Suprapubic skin (tissue), 4 donors: ENCODE data around the gene FAM228A. TPM values are rescaled to one million over a fixed set of nuclear protein-coding genes. Genes with fewer than 3 reads are reported as not detected.

Experiments used
- DNase-seq, 2 donors: peaks; one replicate each; pipeline ENCODE4 v3.0.0-alpha.2; 2019; ENCODE audit warnings: low spot score in 2 of 2
- H3K27ac ChIP-seq: fragments of 200-600 bp; sonication (generic); one replicate; pipeline ENCODE4 v1.5.1; 2019
- H3K27me3 ChIP-seq: fragments of 200-600 bp; sonication (generic); one replicate; pipeline ENCODE4 v1.5.1; 2019
- H3K36me3 ChIP-seq: fragments of 200-600 bp; sonication (generic); one replicate; pipeline ENCODE4 v1.5.1; 2019
- H3K4me1 ChIP-seq: fragments of 200-600 bp; sonication (generic); one replicate; pipeline ENCODE4 v1.5.1; 2019
- H3K4me3 ChIP-seq: fragments of 200-600 bp; sonication (generic); one replicate; pipeline ENCODE4 v1.5.1; 2019; ENCODE audit warnings: mild to moderate bottlenecking
- H3K9me3 ChIP-seq: fragments of 200-600 bp; sonication (generic); one replicate; pipeline ENCODE4 v1.5.1; 2019
- EP300 ChIP-seq: sonication (generic); formaldehyde crosslinking; IDR thresholded peaks from one replicate; pipeline ENCODE4 v1.6.1; 2017; ENCODE audit warnings: antibody characterized with exemption
- POLR2A ChIP-seq, 2 donors: fragments of 450-650 bp; IDR thresholded peaks; one replicate each; pipeline ENCODE4 v1.6.1; 2017; ENCODE audit warnings: antibody characterized with exemption in 2 of 2, mild to moderate bottlenecking in 2 of 2, moderate library complexity in 2 of 2
- POLR2AphosphoS5 ChIP-seq, 3 donors: sonication (generic); formaldehyde crosslinking; IDR thresholded peaks; one replicate each; pipeline ENCODE4 v1.6.1; 2017; ENCODE audit warnings: antibody characterized with exemption in 3 of 3
- WGBS: methylation state at CpG from one replicate; pipeline ENCODE4 v1.1.5; 2018; 5-methylcytosine and 5-hydroxymethylcytosine counted together
- total RNA-seq, 4 donors: library from RNA; depleted of rRNA; stranded (reverse); fragments of >200 nt; gene quantifications; one replicate each; pipeline ENCODE4 v1.1.0, GENCODE V29; 2016
- TF ChIP-seq, protein P1 (sequence below), 2 donors: fragments of 200-600 bp in 1 of 2; fragments of 450-650 bp in 1 of 2; sonication (generic) in 1 of 2; IDR thresholded peaks; one replicate each; pipeline ENCODE4 v1.5.1; 2016 to 2019; ENCODE audit warnings: antibody characterized with exemption in 2 of 2, mild to moderate bottlenecking in 1 of 2, moderate library complexity in 1 of 2

FAM228A gene
- total RNA-seq, 4 donors from 2014 or later: 0.72 to 0.89 TPM; not detected in 2

DNA sequence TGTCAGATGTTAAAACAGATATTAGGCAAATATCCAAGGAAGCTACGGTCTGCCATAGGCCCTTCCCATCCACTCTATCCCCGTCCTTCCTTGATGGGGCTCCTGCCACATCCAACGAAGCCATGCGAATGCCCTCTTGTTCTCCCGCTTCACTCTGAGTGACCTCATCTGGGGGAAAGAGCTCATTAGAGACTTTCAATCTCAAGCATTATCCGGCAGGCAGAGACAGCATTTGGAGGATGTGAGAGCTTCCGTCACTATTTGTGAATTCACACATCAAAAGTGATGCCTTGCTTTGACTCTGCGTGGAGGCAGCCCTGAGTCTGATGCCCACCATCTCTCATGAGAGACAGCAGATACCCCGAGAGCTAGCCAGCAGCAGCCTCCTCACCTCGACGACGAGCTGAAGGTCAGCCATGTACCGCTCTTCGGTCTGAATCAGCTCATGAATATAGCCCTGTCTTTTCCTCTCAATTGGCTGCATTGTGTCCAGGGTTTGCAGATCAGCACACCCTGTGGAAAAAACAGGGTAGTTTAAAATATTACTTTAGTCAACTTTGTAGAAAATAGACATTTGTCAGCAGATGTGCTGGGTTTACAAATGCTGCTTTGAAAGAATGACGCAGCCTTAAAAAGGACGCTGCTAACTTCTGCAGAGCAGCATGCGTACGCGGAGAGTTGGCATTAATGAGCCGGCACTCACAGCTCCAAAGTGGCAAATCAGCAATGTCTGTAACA, 45.9 kb downstream of the FAM228A start:
- peaks cover 54% of the 10 kb centered on the region for H3K36me3 ChIP-seq

DNA sequence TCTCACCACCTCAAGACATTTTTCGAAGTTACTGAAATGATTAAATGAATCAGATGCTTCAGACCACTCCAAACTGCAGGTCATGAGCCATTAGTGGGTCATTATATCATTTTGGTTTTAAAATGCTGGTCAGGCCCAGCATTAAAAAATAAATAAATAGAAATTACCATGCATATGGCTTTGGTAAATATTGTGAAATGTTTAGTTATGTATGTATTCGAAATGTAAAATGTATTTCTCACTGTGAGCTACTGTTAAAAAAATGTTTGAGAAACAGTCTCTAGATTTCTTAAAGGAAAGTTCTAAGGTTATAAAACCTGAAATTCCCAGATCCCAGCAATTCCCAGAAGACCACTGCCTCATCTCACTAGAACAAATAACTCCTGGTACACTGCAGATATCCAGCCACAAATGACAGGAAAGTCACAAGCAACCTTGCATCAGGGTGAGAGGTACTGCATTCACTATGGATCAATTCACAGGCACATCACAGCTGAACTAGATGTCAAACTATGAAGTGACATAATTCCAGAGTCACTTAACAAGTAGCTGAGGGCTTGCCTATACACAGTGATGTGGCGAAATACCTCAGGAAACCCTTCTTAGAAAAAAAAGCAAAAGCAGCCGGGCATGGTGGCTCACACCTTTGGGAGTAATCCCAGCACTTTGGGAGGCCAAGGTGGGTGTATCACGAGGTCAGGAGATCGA, 46.6 kb downstream of the FAM228A start:
- Histone ChIP-seq H3K36me3 (peaks cover 47% of the 10 kb centered on the region), H3K4me3 (no peak overlapping the region), H3K4me1 (no peaks in the 10 kb centered on the region), H3K9me3 (no peaks in the 10 kb centered on the region), H3K27ac (no peak overlapping the region), H3K27me3 (no peaks in the 10 kb centered on the region)
- WGBS: 98% methylated on average over 6 of the region's 6 CpGs
- TF ChIP-seq EP300: no peak
- TF ChIP-seq, protein P1, sequence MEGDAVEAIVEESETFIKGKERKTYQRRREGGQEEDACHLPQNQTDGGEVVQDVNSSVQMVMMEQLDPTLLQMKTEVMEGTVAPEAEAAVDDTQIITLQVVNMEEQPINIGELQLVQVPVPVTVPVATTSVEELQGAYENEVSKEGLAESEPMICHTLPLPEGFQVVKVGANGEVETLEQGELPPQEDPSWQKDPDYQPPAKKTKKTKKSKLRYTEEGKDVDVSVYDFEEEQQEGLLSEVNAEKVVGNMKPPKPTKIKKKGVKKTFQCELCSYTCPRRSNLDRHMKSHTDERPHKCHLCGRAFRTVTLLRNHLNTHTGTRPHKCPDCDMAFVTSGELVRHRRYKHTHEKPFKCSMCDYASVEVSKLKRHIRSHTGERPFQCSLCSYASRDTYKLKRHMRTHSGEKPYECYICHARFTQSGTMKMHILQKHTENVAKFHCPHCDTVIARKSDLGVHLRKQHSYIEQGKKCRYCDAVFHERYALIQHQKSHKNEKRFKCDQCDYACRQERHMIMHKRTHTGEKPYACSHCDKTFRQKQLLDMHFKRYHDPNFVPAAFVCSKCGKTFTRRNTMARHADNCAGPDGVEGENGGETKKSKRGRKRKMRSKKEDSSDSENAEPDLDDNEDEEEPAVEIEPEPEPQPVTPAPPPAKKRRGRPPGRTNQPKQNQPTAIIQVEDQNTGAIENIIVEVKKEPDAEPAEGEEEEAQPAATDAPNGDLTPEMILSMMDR (IDR thresholded peaks at IDR 0.05): no peak
- DNase-seq: no peak

More for the DNA sequence above, 45.9 kb downstream of the FAM228A start:
- no peak for DNase-seq
- H3K27ac ChIP-seq: no peak overlapping the region
- H3K9me3 ChIP-seq: no peaks in the 10 kb centered on the region
- TF ChIP-seq POLR2A (IDR thresholded peaks at IDR 0.05) (no peak), EP300 (no peak)
- TF ChIP-seq, protein P1 (IDR thresholded peaks at IDR 0.05): no peak
- no peak overlapping the region for H3K4me3 ChIP-seq
- WGBS: 84% methylated on average over 20 of the region's 20 CpGs
- H3K4me1 ChIP-seq: no peaks in the 10 kb centered on the region
- H3K27me3 ChIP-seq: no peaks in the 10 kb centered on the region

DNA sequence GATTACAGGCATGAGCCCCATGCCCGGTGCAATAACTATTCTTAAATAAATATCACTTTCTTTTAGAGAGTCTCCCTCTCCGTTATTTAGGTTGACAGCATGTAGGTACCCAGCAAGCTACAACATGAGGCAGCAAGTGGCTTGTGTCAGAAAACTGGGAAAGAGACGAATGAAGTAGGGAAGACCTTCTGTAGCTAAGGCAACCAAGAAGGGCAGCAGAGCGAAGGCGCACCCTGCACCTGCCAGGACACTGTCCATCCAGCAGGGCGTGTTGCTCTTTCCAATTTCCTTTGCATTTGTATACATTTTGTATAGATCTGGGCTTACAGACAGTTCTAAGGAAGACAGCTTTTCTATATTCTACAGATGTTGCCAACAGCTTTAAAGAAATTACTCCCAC, 48.1 kb downstream of the FAM228A start:
- Histone ChIP-seq H3K9me3 (no peaks in the 10 kb centered on the region), H3K27ac (no peak overlapping the region), H3K36me3 (peaks cover 33% of the 10 kb centered on the region), H3K4me3 (no peak overlapping the region), H3K27me3 (no peaks in the 10 kb centered on the region), H3K4me1 (no peaks in the 10 kb centered on the region)
- TF ChIP-seq POLR2A (IDR thresholded peaks at IDR 0.05) (no peak), POLR2AphosphoS5 (IDR thresholded peaks at IDR 0.05) (no peak), EP300 (no peak)
- TF ChIP-seq, protein P1 (IDR thresholded peaks at IDR 0.05): no peak
- no peak for DNase-seq
- 73% methylated on average over 6 of the region's 6 CpGs for WGBS

DNA sequence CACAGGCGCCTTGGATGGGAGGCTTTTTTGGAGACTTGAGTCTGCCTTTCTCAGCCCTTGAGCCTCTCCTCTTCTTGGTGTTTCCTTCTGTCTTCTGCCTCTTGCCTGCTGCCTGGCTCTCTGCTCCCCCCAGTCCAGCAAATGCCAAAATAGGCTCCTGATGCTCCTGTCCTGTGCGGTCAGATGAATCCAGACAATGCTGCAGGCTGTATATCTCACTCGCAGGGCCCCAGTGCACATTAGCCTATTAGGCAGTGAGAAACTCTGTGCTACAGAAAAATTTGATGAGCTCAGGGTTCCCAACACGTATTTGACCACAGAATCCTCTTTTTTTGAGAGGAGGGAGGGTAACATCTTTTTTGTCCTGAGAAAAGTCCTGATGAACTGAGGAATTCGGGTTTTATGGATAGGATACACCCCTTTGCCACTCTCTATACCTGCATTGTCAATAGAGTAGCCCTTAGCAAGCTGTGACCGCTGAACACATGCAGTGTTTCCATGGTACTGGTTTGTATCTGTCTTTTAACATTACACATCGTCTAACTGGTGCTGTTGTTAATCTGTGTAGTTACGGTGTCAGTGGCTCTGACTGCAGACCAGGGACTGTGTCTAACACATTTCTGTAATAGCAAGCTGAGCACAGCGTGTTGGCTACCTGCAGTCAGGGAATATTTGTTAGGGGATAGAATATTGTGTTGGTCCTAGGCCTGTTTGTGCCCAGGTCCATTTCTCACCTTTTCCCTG, 50.8 kb downstream of the FAM228A start:
- no peaks in the 10 kb centered on the region for H3K4me1 ChIP-seq
- H3K4me3 ChIP-seq: no peak overlapping the region
- H3K36me3 ChIP-seq: peaks cover 7% of the 10 kb centered on the region
- TF ChIP-seq POLR2A (IDR thresholded peaks at IDR 0.05) (no peak), EP300 (no peak), POLR2AphosphoS5 (IDR thresholded peaks at IDR 0.05) (no peak)
- TF ChIP-seq, protein P1 (IDR thresholded peaks at IDR 0.05): no peak
- H3K27me3 ChIP-seq: no peaks in the 10 kb centered on the region
- WGBS: 83% methylated on average over 9 of the region's 9 CpGs
- H3K27ac ChIP-seq: no peak overlapping the region
- H3K9me3 ChIP-seq: no peaks in the 10 kb centered on the region
- DNase-seq: no peak

DNA sequence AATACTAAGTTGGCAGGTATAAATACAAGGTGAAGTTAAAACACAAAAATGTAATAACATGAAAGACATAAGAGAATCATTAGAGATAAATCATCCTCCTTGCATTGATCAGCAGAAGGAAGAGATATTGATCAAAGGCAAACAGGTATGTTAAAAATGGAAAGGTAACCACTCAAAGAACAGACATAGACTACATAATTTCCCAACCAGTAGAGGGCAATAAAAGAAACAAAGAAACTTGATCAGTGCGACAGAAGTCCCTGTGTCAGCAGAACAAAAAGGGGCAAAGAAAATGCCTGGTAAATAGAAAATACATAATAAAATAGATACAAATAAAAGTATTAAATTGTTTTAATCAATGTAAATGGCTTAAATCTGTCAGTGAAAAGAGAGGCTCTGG, 53.6 kb downstream of the FAM228A start:
- DNase-seq: no peak
- Histone ChIP-seq H3K4me3 (no peak overlapping the region), H3K27ac (no peak overlapping the region), H3K36me3 (peaks cover 8% of the 10 kb centered on the region), H3K27me3 (no peaks in the 10 kb centered on the region), H3K9me3 (no peaks in the 10 kb centered on the region), H3K4me1 (no peaks in the 10 kb centered on the region)
- WGBS: 67% methylated on average over 1 of the region's 1 CpG
- TF ChIP-seq POLR2AphosphoS5 (IDR thresholded peaks at IDR 0.05) (no peak), EP300 (no peak), POLR2A (IDR thresholded peaks at IDR 0.05) (no peak)
- TF ChIP-seq, protein P1 (IDR thresholded peaks at IDR 0.05): no peak
